Measurements from ENCODE around the gene DEDD2. TPM values are rescaled to one million over a fixed set of nuclear protein-coding genes. Genes with fewer than 3 reads are reported as not detected.

DEDD2 gene
- total RNA-seq, 3 donors from 2014 or later (not counting 1 experiment from before 2014, with no cell fraction given), result 83.2 to 110 (median 83.7) TPM

- no peaks in the 10 kb centered on the region for H3K27me3 Mint-ChIP-seq (ENCODE audit: low read depth in 2 of 2)
- DNase-seq (peak in 1 of 2 donors; percentile 45), ATAC-seq (no peak)
- intact Hi-C loops (cut with micrococcal nuclease), result no loop called here
- 21% methylated on average over 15 of the region's 19 CpGs for WGBS (ENCODE audit: insufficient coverage)
- H3K4me3 Mint-ChIP-seq, result peak overlapping the region; percentile 6
- no peak overlapping the region for H3K27ac ChIP-seq (ENCODE audit: low read length)
- H3K27ac Mint-ChIP-seq, result peak overlapping the region in 1 of 2 donors; percentile 95
- no peaks in the 10 kb centered on the region for H3K9me3 ChIP-seq (ENCODE audit: control insufficient read depth, insufficient read depth, low read length)
- H3K4me1 Mint-ChIP-seq, result peaks cover 15 to 37% of the 10 kb centered on the region in 2 donors
- H3K36me3 ChIP-seq (ENCODE audit: control insufficient read depth, insufficient read depth, low read length), result peaks cover 5% of the 10 kb centered on the region
- no peaks in the 10 kb centered on the region for H3K9me3 Mint-ChIP-seq
- peaks cover 35% of the 10 kb centered on the region for H3K4me1 ChIP-seq (ENCODE audit: control insufficient read depth, insufficient read depth, low read length)
- no peaks in the 10 kb centered on the region for H3K36me3 Mint-ChIP-seq
- no peaks in the 10 kb centered on the region for H3K27me3 ChIP-seq (ENCODE audit: control insufficient read depth, insufficient read depth, low read length)
- no peak for TF ChIP-seq CTCF (IDR thresholded peaks at IDR 0.05)
- no peak overlapping the region for H3K4me3 ChIP-seq (ENCODE audit: low read length)
These were observed 33.4 kb upstream of the DEDD2 start for GRCh38 chr19:42250666-42251531.

GRCh38 chr19:42250183-42250665 lies 32.7 kb upstream of the DEDD2 start:
- H3K4me3 Mint-ChIP-seq, result peak overlapping the region; percentile 6
- peak overlapping the region in 1 of 2 donors; percentile 95 for H3K27ac Mint-ChIP-seq
- no peak overlapping the region for H3K4me3 ChIP-seq (ENCODE audit: low read length)
- no peak for TF ChIP-seq CTCF (IDR thresholded peaks at IDR 0.05)
- H3K9me3 Mint-ChIP-seq, result no peaks in the 10 kb centered on the region
- no peaks in the 10 kb centered on the region for H3K27me3 ChIP-seq (ENCODE audit: control insufficient read depth, insufficient read depth, low read length)
- H3K36me3 ChIP-seq (ENCODE audit: control insufficient read depth, insufficient read depth, low read length), result peaks cover 5% of the 10 kb centered on the region
- intact Hi-C loops (cut with micrococcal nuclease), result no loop called here
- H3K4me1 ChIP-seq (ENCODE audit: control insufficient read depth, insufficient read depth, low read length), result peaks cover 28% of the 10 kb centered on the region
- WGBS (ENCODE audit: insufficient coverage), result 91% methylated on average over 15 of the region's 15 CpGs
- no peaks in the 10 kb centered on the region for H3K27me3 Mint-ChIP-seq (ENCODE audit: low read depth in 2 of 2)
- no peaks in the 10 kb centered on the region for H3K36me3 Mint-ChIP-seq
- H3K27ac ChIP-seq (ENCODE audit: low read length), result no peak overlapping the region
- DNase-seq (no peak), ATAC-seq (no peak)
- no peaks in the 10 kb centered on the region for H3K9me3 ChIP-seq (ENCODE audit: control insufficient read depth, insufficient read depth, low read length)
- peaks cover 12 to 35% of the 10 kb centered on the region in 2 donors for H3K4me1 Mint-ChIP-seq

- Mint-ChIP-seq H3K27ac (no peak overlapping the region), H3K36me3 (no peaks in the 10 kb centered on the region)
- 91% methylated on average over 6 of the region's 6 CpGs for WGBS (ENCODE audit: insufficient coverage)
These were observed 32.3 kb upstream of the DEDD2 start for GRCh38 chr19:42249769-42250168.

More at GRCh38 chr19:42249769-42250168, 32.3 kb upstream of the DEDD2 start:
- intact Hi-C loops (cut with micrococcal nuclease), result no loop called here
- Mint-ChIP-seq H3K9me3 (no peaks in the 10 kb centered on the region), H3K4me1 (peaks cover 17 to 40% of the 10 kb centered on the region in 2 donors), H3K27me3 (ENCODE audit: low read depth in 2 of 2) (no peaks in the 10 kb centered on the region), H3K4me3 (no peak overlapping the region)
- DNase-seq, result no peak
- Histone ChIP-seq H3K4me3 (ENCODE audit: low read length) (no peak overlapping the region), H3K9me3 (ENCODE audit: control insufficient read depth, insufficient read depth, low read length) (no peaks in the 10 kb centered on the region), H3K36me3 (ENCODE audit: control insufficient read depth, insufficient read depth, low read length) (peaks cover 5% of the 10 kb centered on the region), H3K27me3 (ENCODE audit: control insufficient read depth, insufficient read depth, low read length) (no peaks in the 10 kb centered on the region), H3K4me1 (ENCODE audit: control insufficient read depth, insufficient read depth, low read length) (peaks cover 32% of the 10 kb centered on the region), H3K27ac (ENCODE audit: low read length) (no peak overlapping the region)
- no peak for TF ChIP-seq CTCF (IDR thresholded peaks at IDR 0.05)
- ATAC-seq, result no peak

Data from natural killer cell (primary cell).